ENCODE measurements around the gene DLST.
A peak's percentile ranks its signal among the peaks of the same experiment; 100 is the strongest.

Gene DLST

DNA sequence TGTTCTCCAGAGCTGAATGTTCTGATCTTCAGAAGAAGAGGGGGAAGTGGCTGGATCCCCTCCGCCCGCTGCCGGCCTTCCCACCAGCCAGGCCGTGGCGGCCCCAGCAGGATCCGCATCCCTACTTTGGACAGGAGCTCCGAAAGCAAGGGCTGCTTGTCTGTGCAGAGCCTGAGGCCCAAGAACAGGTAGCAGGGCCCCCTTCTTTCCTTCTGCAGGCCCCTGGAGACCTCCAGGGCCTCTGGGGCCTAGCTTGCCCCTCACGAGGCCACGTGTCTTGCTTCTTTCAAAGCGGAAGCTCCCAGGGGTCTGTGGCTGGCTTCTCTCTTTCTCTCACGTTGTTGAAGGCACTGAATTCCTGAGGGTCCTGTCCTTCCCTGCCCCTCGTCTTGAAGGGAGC, 60.5 kb downstream of the DLST start:
- DNase-seq, result no peak

DNA sequence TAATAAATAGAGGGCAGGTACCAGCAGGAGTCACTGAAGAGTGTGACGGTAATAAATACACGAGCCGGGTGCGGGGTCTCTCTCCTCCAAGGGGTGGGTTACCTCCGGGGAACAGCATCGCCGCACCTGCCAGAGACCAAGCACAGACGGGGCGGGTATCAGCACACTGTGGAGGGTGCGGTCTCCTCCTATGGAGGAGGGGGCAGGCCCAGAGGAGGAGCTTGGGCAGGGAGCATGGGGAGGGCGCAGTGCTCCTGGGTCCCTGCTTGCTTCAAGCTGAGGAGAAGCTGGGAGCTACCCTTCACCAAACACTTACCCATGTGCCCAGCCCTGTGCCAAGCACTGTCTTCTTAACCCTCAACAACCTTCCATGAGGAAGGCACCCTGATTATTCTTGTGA, 60.9 kb downstream of the DLST start:
- no peak for DNase-seq

DNA sequence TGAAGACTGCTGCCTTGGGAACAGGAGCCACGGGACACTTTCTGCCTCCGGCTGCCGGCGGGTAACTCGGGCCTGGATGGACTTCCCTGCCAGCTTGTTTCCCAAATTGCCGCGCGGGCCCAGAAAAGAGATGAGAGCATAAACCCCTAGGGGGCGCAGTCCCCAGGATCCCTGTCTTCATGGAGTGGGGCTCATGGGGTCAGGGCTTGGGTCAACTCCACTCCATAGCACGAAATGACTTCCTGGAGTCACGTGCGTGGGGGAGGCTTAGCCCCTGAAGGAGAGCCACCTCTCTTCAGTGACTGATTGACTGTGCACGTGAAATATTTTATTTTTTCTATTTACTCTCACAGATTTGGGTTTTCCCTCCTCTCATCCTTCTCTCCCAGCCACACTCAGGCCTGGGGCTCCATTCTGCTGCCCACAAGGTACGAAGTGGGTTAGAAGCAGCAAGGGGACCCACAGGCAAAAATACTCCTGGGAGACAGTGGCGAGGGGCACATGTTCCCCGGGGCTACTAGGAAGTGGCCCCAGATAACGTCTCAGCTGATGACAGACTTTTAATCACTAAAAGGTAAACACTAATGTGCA, 63.6 kb downstream of the DLST start:
- DNase-seq, result no peak

DNA sequence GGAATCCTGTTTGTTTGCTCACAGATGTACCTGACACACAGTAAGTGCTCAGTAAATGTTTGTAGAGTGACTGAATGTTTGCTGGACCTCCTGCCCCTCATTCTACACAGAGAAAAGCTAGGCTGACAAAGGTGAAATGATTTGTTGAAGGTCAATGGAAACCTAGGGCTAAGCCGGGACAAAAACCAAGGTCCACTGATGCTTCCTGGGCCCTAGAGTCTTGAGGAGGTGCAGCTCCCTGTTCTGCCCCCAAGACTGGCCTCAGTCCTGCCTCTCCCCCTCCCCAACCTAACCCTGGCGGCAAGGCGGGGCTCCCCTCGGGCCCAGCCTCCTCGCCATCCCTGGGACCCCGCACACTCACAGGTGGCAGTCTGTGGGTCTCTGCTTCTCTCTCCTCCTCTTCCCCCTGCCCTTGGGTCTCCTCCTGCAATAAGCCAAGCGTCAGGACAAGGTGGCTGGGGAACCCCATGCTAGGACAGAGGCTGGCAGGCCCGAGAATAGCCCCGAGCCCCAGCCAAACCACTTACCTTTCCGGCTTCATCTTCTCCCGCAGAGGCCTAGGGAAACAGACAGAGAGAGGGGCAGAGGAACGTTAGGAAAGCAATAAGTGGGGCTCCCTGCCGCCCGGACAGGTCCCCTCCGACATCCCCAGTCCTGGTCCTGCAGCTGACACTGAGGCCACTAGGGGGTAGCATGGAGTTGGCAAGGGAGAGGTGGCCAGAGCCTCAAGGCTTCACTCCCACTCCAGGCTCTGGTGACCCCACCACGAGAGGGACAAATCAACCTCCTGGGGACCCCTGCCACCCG, 64.3 kb downstream of the DLST start:
- peak; percentile 76 for DNase-seq

DNA sequence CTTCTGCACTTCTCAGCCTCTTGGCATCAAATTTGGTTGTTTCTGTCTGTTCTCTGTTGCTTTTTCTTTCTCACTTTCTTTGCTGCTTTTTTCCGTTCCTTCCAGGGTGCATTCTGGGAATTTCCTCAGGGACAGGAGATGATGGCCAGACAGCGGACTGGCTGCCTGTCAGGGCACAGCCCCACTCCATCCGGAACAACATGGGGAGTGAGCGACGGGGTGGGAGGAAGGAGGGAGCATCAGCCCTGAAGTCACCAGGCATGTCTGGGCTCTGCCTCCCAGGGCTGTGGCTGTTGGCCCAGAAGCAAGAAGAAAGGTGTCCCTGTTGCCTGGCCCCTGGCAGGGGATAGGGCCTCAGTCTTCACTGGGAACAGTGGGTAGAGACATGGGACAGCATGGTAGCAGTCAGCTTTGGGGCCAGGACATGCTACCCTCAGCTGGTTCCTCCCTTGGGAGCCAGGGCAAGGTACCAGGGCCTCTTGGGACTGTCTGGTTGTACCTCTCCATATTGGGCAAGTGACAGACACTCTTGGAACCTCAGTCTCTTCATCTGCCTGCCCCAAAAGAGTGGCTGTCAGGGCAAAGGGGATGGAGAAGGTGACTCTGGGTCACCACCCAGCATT, 65.1 kb downstream of the DLST start:
- DNase-seq, result no peak

DNA sequence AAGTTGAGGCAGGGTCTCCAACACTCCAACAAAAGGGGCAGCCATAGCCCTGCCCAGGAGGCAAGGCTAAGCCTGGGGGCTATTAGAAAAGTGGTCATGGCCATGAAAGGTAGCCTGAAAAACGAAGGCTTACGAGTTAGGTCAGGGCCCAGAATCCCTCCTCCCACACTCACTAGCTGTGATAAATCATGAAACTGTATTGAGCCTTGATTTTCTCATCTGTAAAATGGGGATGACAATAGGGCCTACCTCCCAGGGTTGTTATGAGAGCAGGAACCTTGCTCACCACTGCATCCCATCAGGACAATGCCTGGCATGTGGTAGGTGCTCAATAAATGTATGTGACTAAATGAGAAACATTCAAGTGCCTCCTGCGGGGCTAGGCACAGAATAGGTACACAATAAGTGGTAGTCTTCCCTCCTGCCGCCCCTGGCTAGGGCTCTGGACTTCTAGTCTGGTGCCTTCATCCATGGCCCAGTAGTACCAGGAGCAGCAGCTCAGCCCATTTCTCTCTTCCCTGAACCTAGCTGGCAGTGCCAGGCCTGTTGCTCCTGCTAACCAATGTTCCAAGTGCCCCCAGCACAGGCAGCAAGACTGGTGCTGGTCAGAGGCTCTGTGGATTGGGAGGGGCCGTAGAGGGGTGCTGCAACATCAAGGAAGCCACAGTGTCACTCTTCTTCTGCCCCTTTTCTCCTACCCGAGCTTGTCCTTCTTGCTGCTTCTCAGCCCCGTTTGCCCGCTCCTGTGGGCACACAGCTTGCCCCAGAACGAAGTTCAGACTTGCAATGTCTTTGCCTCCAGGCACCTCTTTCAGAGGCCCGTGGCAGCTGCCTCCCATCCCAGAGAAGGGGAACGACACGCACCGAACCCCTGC, 65.9 kb downstream of the DLST start:
- no peak for DNase-seq

DNA sequence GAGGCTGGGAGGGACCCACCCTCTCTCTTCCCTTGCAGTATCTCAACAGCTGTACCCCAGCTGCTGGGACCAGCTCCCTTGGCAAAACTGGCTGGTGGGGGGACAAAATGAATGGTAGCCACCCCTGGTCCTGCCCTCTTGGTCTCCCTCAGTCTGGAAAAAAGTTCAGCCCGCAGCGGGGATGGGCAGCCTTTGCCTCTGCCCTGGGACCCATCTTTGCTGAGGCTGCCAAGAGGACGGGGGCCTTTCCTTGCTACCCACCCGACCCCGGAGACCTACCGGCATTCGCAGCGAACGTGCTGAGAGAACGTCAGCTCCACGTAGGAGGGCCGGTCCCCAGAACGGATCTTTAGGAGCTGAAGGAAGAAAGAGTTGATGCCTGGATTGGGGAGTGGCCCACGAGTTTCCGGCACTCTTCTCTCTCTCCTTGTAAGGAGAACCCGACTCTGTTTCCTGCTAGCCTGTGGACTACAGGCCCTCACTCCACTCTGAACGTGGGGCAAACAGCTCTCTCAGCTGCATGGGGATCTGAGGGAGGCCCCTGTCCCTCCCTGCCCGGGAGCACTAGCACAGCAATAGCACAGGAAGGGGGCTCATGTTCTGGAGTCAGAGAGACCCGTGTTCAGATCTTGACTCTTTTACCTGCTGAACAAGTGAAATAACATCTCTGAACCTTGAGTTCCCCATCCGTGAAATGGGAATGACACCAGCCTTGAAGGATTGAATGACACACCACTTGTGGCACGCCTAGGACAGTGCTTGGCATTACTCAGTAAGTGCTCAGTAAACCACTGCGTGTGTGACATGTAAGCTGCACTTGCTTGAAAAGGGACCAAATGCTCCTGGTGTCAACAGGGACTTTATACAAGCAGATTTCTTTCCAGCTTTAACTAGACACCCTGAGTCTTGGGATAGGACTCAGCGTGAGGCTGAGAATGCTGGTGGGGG, 66.8 kb downstream of the DLST start:
- DNase-seq, result no peak

DNA sequence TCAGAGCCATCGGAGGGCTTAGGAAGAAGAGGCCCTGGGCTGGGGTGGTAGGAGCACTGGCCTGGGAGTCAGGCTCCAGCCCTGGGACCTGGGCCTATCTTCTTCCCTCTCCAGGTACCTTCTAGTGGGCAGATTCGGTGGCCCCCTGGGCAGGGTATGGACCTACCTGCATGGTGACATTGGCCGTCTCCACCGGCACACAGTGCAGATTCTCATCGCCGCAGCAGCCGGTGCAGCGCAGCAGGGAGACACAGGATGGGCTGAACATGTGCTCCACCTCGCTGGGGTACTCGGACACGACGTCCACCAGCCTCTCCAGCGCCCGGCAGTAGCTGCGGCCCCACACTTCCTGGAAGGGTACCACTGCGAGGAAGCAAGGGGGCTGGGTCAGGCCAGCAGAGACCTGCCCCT, 67.5 kb downstream of the DLST start:
- no peak for DNase-seq

DNA sequence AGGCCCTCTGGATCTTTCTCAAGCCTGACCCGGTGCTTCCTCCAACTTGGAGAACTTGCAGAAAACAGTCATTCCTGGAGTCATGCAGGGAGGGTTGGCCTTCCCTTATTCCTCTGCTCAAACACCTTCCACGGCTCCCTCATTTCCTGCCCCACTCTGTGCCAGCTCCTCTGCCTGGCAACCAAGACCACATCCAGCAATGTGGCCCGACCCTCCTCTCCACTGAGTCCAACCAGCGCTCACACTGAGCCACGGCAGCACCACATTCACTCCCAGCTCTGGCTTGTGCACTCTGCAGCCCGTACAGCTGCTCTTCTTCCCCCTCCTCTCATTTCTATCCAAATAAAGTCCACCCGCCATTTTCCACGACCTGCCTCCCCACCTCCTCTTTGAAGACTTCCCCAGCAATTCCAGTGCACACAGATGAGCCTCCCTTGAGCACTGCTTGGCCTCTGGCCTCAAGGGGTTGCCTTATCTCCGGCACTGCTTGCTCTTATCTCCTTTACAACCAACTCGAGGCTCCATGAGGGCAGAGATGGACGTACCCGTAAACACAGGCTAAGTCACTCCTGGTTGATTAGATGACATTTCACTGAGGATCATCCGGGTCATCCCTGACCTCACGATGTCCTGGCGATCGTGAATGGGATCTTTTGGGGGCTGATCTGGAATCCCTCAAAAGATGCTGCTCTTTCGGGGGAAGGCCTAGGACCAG, 68.3 kb downstream of the DLST start:
- no peak for DNase-seq

DNA sequence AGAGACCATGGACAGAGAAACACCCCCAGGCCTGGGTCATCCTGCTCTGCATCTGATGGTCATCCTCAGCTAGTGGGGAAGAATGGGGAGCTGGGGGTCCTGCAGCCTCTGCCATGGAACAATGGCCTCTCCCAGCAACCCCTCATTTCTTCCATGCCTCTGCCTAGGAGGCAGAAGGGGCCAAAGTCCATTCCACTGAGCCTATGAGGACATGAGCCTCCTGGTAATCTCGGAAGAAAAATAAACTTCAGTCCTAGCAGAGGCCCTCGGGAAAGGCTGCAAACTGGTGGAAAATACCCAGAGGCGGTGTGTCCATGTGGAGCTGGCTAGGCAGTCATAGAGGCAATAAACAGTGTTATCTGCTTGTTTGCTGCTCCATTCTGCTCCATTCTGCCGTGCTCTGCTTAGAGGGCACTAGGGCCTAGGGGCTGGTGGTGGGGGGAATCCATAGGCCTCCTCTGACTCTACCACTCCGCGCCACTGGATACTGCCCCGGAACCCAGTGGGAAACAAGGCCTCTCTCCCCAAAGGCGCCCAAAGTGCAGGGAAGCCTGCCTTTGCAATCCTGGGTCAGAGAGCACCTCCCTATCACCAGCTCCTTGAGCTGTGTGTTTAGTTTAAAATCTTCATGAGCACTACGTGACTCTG, 69.2 kb downstream of the DLST start:
- DNase-seq, result no peak

DNA sequence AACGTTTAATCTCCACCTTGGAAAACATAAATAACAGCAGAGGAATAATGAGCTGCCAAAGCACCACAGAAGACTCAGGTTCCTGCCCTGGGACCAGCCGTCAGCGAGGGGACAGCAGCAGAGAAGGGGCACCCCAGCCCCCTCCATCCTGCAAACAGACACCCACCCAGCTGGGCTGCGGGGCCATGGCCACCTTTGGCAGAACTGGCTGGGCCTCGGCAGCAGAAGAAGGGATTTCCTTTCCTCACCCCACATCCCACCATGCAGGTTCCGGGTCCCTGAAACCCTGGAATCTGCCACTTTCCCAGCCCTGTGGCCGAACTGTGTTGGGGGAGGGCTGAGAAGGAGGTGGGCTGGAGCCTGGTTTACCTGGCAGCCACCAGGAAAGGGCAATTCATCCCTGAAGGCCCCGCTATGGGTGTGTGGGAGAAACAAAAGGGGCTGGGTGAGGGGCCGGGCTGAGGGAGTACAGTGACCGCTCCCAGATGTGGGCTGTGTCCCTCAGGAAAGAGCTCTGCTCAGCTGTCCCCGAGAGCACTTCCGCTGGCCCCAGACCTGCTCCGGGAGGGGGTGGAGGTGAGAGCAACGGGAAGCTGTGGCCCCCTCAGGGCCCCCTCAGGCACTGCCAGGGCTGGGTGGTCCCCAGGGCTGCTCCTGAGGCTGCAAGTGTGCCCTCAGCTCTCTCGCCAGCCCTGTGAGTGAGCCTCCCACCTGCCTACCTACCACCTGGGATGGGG, 69.9 kb downstream of the DLST start:
- no peak for DNase-seq

DNA sequence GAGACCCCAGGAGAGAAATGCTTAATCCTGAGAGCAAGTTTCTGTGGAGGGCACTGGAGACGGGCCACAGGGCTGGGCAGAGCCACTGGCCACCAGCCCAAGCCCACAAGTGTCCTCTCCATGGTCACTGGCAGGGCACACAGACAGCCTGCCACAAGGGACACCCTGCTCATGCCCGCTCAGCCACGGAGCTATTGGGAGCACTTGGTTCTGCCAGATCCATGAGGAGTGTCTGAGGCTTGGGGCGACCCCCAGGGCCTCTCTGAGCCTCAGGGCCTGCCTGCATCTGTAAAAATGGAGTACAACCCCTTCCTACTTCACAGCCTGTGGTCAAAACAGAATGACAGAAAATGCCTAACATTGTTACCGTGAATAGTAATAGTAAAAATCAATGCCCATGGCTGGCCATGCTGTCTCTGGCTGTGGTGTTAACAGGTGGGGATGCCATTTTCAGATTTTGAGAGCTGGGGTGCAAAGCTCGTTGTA, 70.5 kb downstream of the DLST start:
- DNase-seq, result no peak

DNA sequence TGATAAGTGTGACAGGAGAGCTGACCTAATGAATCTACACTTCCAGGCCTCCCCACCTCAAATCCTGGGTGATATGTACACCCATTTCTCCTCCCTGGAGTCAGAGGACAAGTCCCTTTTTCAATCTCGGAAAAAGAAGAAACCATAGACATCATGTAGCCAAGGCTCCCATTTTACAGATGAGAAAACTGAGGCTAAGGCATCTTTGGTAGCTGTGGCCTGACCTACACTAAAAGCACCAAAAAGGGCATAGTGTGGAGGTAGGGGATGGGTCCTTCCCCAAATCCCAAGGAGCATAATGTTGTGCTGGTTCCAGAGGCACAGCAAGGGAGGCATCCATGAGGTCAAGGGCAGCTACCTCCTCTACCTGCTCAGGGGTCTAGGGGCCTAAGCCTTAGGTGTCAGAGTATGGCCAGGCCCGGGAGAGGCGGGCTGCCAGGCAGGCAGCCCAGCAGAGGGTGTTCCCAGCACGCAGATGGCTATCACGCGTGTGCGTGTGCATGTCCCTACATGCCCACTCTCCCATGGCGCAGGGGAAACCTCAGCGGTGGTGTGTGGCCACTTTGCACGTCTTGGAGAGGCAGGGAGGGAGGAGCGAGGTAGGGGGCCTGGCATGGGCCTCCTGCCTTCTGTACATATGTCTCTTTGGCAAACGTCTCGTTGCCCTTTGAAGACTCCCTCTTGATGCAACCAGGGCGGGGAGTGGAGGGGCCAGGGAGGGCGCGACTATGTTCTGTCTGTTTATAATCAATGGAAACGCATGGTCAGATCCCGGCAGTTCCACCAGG, 71.2 kb downstream of the DLST start:
- no peak for DNase-seq

All from activated gamma-delta T cell treated with Interleukin-2 at 50 U/mL for 16 hours (primary cell).